ENCODE results near the gene RAD23A. TPM values are rescaled to one million over a fixed set of nuclear protein-coding genes. Genes with fewer than 3 reads are reported as not detected.

The RAD23A gene
- total and polyA plus RNA-seq, 9 of the 15 experiments (the other 6 are each of a cell fraction or from before 2014, with no cell fraction given): 9.5 to 181 (median 101) TPM

GRCh38 chr19:12986726-12987125 lies 41.1 kb downstream of the RAD23A start:
- no peaks in the 10 kb centered on the region; a peak in 1 of 5 replicates for H3K27me3 ChIP-seq (ENCODE audit: control insufficient read depth in 2 of 2, insufficient read depth in 2 of 2, low read length in 2 of 2)
- FAIRE-seq (no peak), ATAC-seq (no peak), DNase-seq (ENCODE audit: extremely low read depth in 1 of 4, low spot score in 3 of 4) (no peak)
- in situ Hi-C loops (cut with MboI) (loop anchor here (5.0 kb wide), 1 partner anchor 41 kb away; no protein-coding TSS in a partner anchor), intact Hi-C loops (cut with micrococcal nuclease) (no loop called here)
- no peaks in the 10 kb centered on the region for H3K36me3 ChIP-seq (ENCODE audit: control insufficient read depth, insufficient read depth, low read length)
- BruUV-seq (replicated peaks): no TSS peak
- H3K4me2 ChIP-seq (ENCODE audit: insufficient read depth, low read length): no peak overlapping the region
- H3K9me3 ChIP-seq (replicated peaks; ENCODE audit: control insufficient read depth, insufficient read depth, low read depth, low read length): no peaks in the 10 kb centered on the region
- H3K79me2 ChIP-seq (ENCODE audit: control insufficient read depth, insufficient read depth, low read length): no peaks in the 10 kb centered on the region
- CTCF ChIA-PET (ENCODE audit: low intra/inter-chr PET ratio): no interaction called here
- H4K20me1 ChIP-seq (replicated peaks; ENCODE audit: control insufficient read depth, insufficient read depth, low read length): no peaks in the 10 kb centered on the region
- no peak overlapping the region for H3K4me3 ChIP-seq
- POLR2A ChIA-PET: interaction anchor here (0.7 kb wide), 1 partner anchor 66 kb away, joined by 5 read pairs; no protein-coding TSS in a partner anchor
- 70% methylated on average over 10 of the region's 12 CpGs for WGBS (ENCODE audit: insufficient coverage, low coverage, missing lambda C conversion rate)
- H2AFZ ChIP-seq (ENCODE audit: low read depth, low read length): no peak overlapping the region
- H3K27ac ChIP-seq (ENCODE audit: extremely low read depth, low read depth, low read length): no peak overlapping the region
- H3K4me1 ChIP-seq (replicated peaks in 1 of 2; ENCODE audit: control insufficient read depth in 2 of 2, insufficient read depth in 2 of 2, low read length in 2 of 2): peaks cover 19 to 57% of the 10 kb centered on the region in 2 experiments; a peak in 4 of 5 replicates
- H3K9ac ChIP-seq (ENCODE audit: insufficient read depth in 1 of 2, low read depth in 2 of 2, low read length in 2 of 2): 0 out of 4 replicates have a peak overlapping the region, but pooled peaks of 1 of the 2 experiments have one; percentile 33
- TF ChIP-seq ZBTB33 (CRISPR knock-in tag; IDR thresholded peaks at IDR 0.05): 0 out of 2 replicates have a peak, but pooled peaks have one; percentile 39
- TF ChIP-seq SLC30A9 (CRISPR knock-in tag; IDR thresholded peaks at IDR 0.05): no peak
- no peaks in the 10 kb centered on the region for H3K9me1 ChIP-seq (ENCODE audit: control insufficient read depth, insufficient read depth, low read length)

DNA sequence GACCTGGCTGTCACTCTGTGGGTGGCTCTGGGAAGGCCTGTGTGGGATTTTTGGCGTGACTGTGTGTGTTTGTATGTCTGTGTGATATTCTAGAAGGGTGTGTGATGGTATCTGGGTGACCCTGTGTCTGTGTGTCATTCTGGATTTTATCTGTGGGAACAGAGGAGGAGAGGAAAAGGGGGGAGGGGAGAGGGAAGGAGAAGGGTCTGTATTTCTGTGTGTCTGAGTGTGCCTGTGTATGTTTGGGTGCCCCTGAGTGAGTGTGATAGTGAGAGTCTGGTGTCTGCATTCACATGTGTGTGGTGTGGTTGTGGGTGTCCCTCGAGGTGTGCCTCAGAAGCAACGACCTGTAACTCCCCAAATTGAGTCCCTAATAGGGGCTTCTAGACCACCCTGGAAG lies 41.5 kb downstream of the RAD23A start:
- intact Hi-C loops (cut with micrococcal nuclease): no loop called here
- no TSS peak for BruUV-seq (replicated peaks)
- no peaks in the 10 kb centered on the region for H3K9me1 ChIP-seq (ENCODE audit: control insufficient read depth, insufficient read depth, low read length)
- peaks cover 19 to 57% of the 10 kb centered on the region in 2 experiments; a peak in 4 of 5 replicates for H3K4me1 ChIP-seq (replicated peaks in 1 of 2; ENCODE audit: control insufficient read depth in 2 of 2, insufficient read depth in 2 of 2, low read length in 2 of 2)
- ATAC-seq (no peak), FAIRE-seq (no peak), DNase-seq (ENCODE audit: extremely low read depth in 1 of 4, low spot score in 3 of 4) (no peak)
- ChIA-PET CTCF (ENCODE audit: low intra/inter-chr PET ratio) (no interaction called here), POLR2A (no interaction called here)
- in situ Hi-C loops (cut with MboI): loop anchor here (5.0 kb wide), 1 partner anchor 40 kb away; no protein-coding TSS in a partner anchor
- no peak overlapping the region for H2AFZ ChIP-seq (ENCODE audit: low read depth, low read length)
- no peaks in the 10 kb centered on the region for H3K79me2 ChIP-seq (ENCODE audit: control insufficient read depth, insufficient read depth, low read length)
- H3K4me2 ChIP-seq (ENCODE audit: insufficient read depth, low read length): no peak overlapping the region
- H4K20me1 ChIP-seq (replicated peaks; ENCODE audit: control insufficient read depth, insufficient read depth, low read length): no peaks in the 10 kb centered on the region
- no peak overlapping the region for H3K9ac ChIP-seq (ENCODE audit: insufficient read depth in 1 of 2, low read depth in 2 of 2, low read length in 2 of 2)
- H3K9me3 ChIP-seq (replicated peaks; ENCODE audit: control insufficient read depth, insufficient read depth, low read depth, low read length): no peaks in the 10 kb centered on the region
- H3K36me3 ChIP-seq (ENCODE audit: control insufficient read depth, insufficient read depth, low read length): no peaks in the 10 kb centered on the region
- no peak overlapping the region for H3K27ac ChIP-seq (ENCODE audit: extremely low read depth, low read depth, low read length)
- WGBS (ENCODE audit: insufficient coverage, low coverage, missing lambda C conversion rate): 20% methylated on average over 3 of the region's 3 CpGs
- H3K4me3 ChIP-seq: no peak overlapping the region
- no peaks in the 10 kb centered on the region; a peak in 1 of 5 replicates for H3K27me3 ChIP-seq (ENCODE audit: control insufficient read depth in 2 of 2, insufficient read depth in 2 of 2, low read length in 2 of 2)
- no peak for TF ChIP-seq RFX1 (IDR thresholded peaks at IDR 0.05)
- TF ChIP-seq, protein P1, sequence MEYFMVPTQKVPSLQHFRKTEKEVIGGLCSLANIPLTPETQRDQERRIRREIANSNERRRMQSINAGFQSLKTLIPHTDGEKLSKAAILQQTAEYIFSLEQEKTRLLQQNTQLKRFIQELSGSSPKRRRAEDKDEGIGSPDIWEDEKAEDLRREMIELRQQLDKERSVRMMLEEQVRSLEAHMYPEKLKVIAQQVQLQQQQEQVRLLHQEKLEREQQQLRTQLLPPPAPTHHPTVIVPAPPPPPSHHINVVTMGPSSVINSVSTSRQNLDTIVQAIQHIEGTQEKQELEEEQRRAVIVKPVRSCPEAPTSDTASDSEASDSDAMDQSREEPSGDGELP (CRISPR knock-in tag; IDR thresholded peaks at IDR 0.05; ENCODE audit: borderline replicate concordance): no peak
- TF ChIP-seq MTA1 (IDR thresholded peaks at IDR 0.05; ENCODE audit: borderline replicate concordance): no peak
- TF ChIP-seq E2F6 (IDR thresholded peaks at IDR 0.05; ENCODE audit: borderline replicate concordance in 1 of 2, extremely low read depth in 1 of 2, insufficient read depth in 1 of 2, insufficient read length in 1 of 2, low read depth in 1 of 2, low read length in 1 of 2, poor library complexity in 1 of 2, severe bottlenecking in 1 of 2): no peak
- no peak for TF ChIP-seq SMARCA4 (IDR thresholded peaks at IDR 0.05)
- TF ChIP-seq DPF2 (IDR thresholded peaks at IDR 0.05): 0 out of 2 replicates have a peak, but pooled peaks have one; percentile 38
- TF ChIP-seq RBM25 (IDR thresholded peaks at IDR 0.05; ENCODE audit: low read depth, low read length, severe bottlenecking): no peak
- no peak for TF ChIP-seq SNIP1 (IDR thresholded peaks at IDR 0.05; ENCODE audit: low read depth)
- TF ChIP-seq ARID1B (IDR thresholded peaks at IDR 0.05): peak; percentile 36
- TF ChIP-seq CCAR2 (IDR thresholded peaks at IDR 0.05; ENCODE audit: low read depth, low read length): no peak
- TF ChIP-seq ZNF184 (CRISPR knock-in tag; IDR thresholded peaks at IDR 0.05): no peak

Measured in K562 (cell line).